GM12878 (cell line): Measurements from ENCODE around the gene ATRN. TPM values are rescaled to one million over a fixed set of nuclear protein-coding genes. Genes with fewer than 3 reads are reported as not detected.

Experiments
- ATAC-seq: fragments of 200-7000 bp; cut with Tn5 transposase; 3 replicates; pipeline ENCODE4 v1.9.1; 2020; ENCODE audit warnings: mild to moderate bottlenecking, moderate library complexity
- BruUV-seq: library from RNA; stranded (reverse); fragments of 400-500 nt; replicated peaks from 2 replicates; lab custom pipeline; 2021; lab: Mats Ljungman, UMichigan
- CTCF ChIA-PET: fragments of 300-600 bp; sonication (Branson Sonifier 250); formaldehyde crosslinking; extraction: SDS; loops from one replicate; lab custom pipeline; 2021; ENCODE audit warnings: inconsistent platforms; lab: Yijun Ruan, JAX
- POLR2A ChIA-PET: fragments of 350-600 bp; formaldehyde crosslinking; extraction: SDS; loops from one replicate; lab custom pipeline; 2021; ENCODE audit warnings: inconsistent platforms; lab: Charles Lee
- RAD21 ChIA-PET: fragments of 300-600 bp; sonication (Branson Sonifier 250); formaldehyde crosslinking; loops from one replicate; lab custom pipeline; 2023; ENCODE audit warnings: antibody characterized with exemption; ENCODE audit not compliant: unreplicated experiment; lab: Charles Lee
- SMC1A ChIA-PET: fragments of 300-600 bp; sonication (Branson Sonifier 250); formaldehyde crosslinking; loops from one replicate; lab custom pipeline; 2023; ENCODE audit not compliant: unreplicated experiment, uncharacterized antibody; lab: Charles Lee
- DNase-seq: peaks from one replicate; pipeline ENCODE4 v3.0.0-alpha.2; 2011; ENCODE audit warnings: low read depth, low spot score
- FAIRE-seq: peaks from 3 replicates; lab custom pipeline; 2011; peaks lifted over from hg19 to GRCh38; lab: Jason Lieb, UNC
- H2AFZ ChIP-seq: 2 replicates; pipeline ENCODE4 v1.6.0; 2011; ENCODE audit warnings: low read depth, low read length, control low read depth; ENCODE audit not compliant: control insufficient read depth
- H3K27ac ChIP-seq: 2 replicates; pipeline ENCODE4 v1.5.1; 2011; ENCODE audit warnings: control low read depth; ENCODE audit not compliant: control insufficient read depth, insufficient read depth
- H3K27me3 ChIP-seq, 2 experiments: replicated peaks in 1 of 2; 2 replicates each; pipeline versions ENCODE4 v1.6.0 to v1.6.1; 2011; ENCODE audit warnings: low read length in 1 of 2; ENCODE audit not compliant: control insufficient read depth in 2 of 2, insufficient read depth in 2 of 2
- H3K36me3 ChIP-seq, 2 experiments: 2 replicates each; pipeline ENCODE4 v1.5.1; 2011; ENCODE audit warnings: low read length in 1 of 2; ENCODE audit not compliant: control insufficient read depth in 2 of 2, insufficient read depth in 2 of 2
- H3K4me1 ChIP-seq: 2 replicates; pipeline ENCODE4 v1.6.1; 2011; ENCODE audit warnings: mild to moderate bottlenecking, low read length, moderate library complexity, mixed read lengths; ENCODE audit not compliant: control insufficient read depth, insufficient read depth
- H3K4me2 ChIP-seq: 2 replicates; pipeline ENCODE4 v1.6.0; 2011; ENCODE audit warnings: control low read depth; ENCODE audit not compliant: control insufficient read depth, insufficient read depth
- H3K4me3 ChIP-seq: fragments of 200-600 bp; sonication (generic); 2 replicates; pipeline ENCODE4 v1.5.1; 2016
- H3K79me2 ChIP-seq: 2 replicates; pipeline ENCODE4 v1.6.0; 2011; ENCODE audit warnings: low read length; ENCODE audit not compliant: control insufficient read depth, insufficient read depth
- H3K9ac ChIP-seq: 2 replicates; pipeline ENCODE4 v1.8.0; 2011; ENCODE audit warnings: low read length, control low read depth, mixed read lengths; ENCODE audit not compliant: control insufficient read depth, insufficient read depth
- H3K9me3 ChIP-seq: replicated peaks from 3 replicates; pipeline ENCODE4 v1.5.1; 2011; ENCODE audit warnings: mild to moderate bottlenecking, low read length; ENCODE audit not compliant: control insufficient read depth, insufficient read depth
- H4K20me1 ChIP-seq: 2 replicates; pipeline ENCODE4 v1.6.0; 2011; ENCODE audit not compliant: control insufficient read depth, insufficient read depth
- ATF2 ChIP-seq: IDR thresholded peaks from 2 replicates; pipeline ENCODE4 v1.6.1; 2012; ENCODE audit warnings: low read length, inconsistent platforms
- BMI1 ChIP-seq: fragments of 450-650 bp; IDR thresholded peaks from 2 replicates; pipeline ENCODE4 v1.6.1; 2016; ENCODE audit warnings: mild to moderate bottlenecking, moderate library complexity, borderline replicate concordance
- E2F8 ChIP-seq: fragments of 450-650 bp; IDR thresholded peaks from 2 replicates; pipeline ENCODE4 v1.6.1; 2018; ENCODE audit warnings: mild to moderate bottlenecking, low read depth, moderate library complexity; ENCODE audit not compliant: partially characterized antibody
- EED ChIP-seq: sonication (generic); IDR thresholded peaks from 2 replicates; pipeline ENCODE4 v1.6.1; 2016; ENCODE audit warnings: antibody characterized with exemption, low read depth
- ELK1 ChIP-seq: IDR thresholded peaks from 2 replicates; pipeline ENCODE4 v1.6.1; 2012; ENCODE audit warnings: low read depth, low read length, improper control_type of control experiment
- FOS ChIP-seq: IDR thresholded peaks from 3 replicates; pipeline ENCODE4 v1.6.1; 2011; ENCODE audit warnings: borderline replicate concordance; ENCODE audit not compliant: insufficient read length; ENCODE audit errors: extremely low read depth
- GABPA ChIP-seq: IDR thresholded peaks from 2 replicates; pipeline ENCODE4 v1.6.1; 2014; ENCODE audit warnings: antibody characterized with exemption, low read depth, mild to moderate bottlenecking, inconsistent platforms
- IKZF1 ChIP-seq: fragments of 450-650 bp; conservative IDR thresholded peaks from 2 replicates; pipeline ENCODE4 v1.6.1; 2017; ENCODE audit warnings: antibody characterized with exemption, mild to moderate bottlenecking
- KAT2A ChIP-seq: conservative IDR thresholded peaks from 2 replicates; pipeline ENCODE4 v1.6.1; 2011; ENCODE audit warnings: low read depth, low read length; ENCODE audit not compliant: control insufficient read depth
- LARP7 ChIP-seq: fragments of 450-650 bp; IDR thresholded peaks from 2 replicates; pipeline ENCODE4 v1.6.1; 2017; ENCODE audit warnings: mild to moderate bottlenecking
- NFYB ChIP-seq: IDR thresholded peaks from 2 replicates; pipeline ENCODE4 v1.6.1; 2011; ENCODE audit warnings: low read depth, mild to moderate bottlenecking, low read length, improper control_type of control experiment, moderate library complexity; ENCODE audit not compliant: insufficient read depth
- NRF1 ChIP-seq: conservative IDR thresholded peaks from 2 replicates; pipeline ENCODE4 v1.6.1; 2011; ENCODE audit warnings: mild to moderate bottlenecking, low read depth, low read length, improper control_type of control experiment
- PAX8 ChIP-seq: fragments of 450-650 bp; IDR thresholded peaks from 2 replicates; pipeline ENCODE4 v1.6.1; 2017; ENCODE audit warnings: mild to moderate bottlenecking, moderate library complexity
- SIN3A ChIP-seq: IDR thresholded peaks from 2 replicates; pipeline ENCODE4 v1.6.1; 2012; ENCODE audit warnings: low read depth, low read length, improper control_type of control experiment
- SUZ12 ChIP-seq: fragments of 200-600 bp; sonication (generic); IDR thresholded peaks from one replicate; pipeline ENCODE4 v1.6.1; 2018; ENCODE audit warnings: antibody characterized with exemption, mild to moderate bottlenecking; ENCODE audit not compliant: unreplicated experiment
- TARDBP ChIP-seq: IDR thresholded peaks from 2 replicates; pipeline ENCODE4 v1.6.1; 2016; ENCODE audit warnings: borderline replicate concordance
- WRNIP1 ChIP-seq: IDR thresholded peaks from 2 replicates; pipeline ENCODE4 v1.6.1; 2011; ENCODE audit warnings: low read depth, low read length, improper control_type of control experiment, borderline replicate concordance
- ZSCAN29 ChIP-seq: fragments of 450-650 bp; IDR thresholded peaks from 2 replicates; pipeline ENCODE4 v1.6.1; 2017; ENCODE audit warnings: mild to moderate bottlenecking, moderate library complexity
- WGBS: methylation state at CpG from one replicate; pipeline ENCODE4 v1.1.6; 2016; ENCODE audit warnings: low lambda C conversion rate; ENCODE audit not compliant: insufficient replicate concordance, insufficient coverage; ENCODE audit errors: missing lambda C conversion rate; 5-methylcytosine and 5-hydroxymethylcytosine counted together
- in situ Hi-C: fragments of 300-500 bp; cut with MboI; formaldehyde crosslinking; loops from 9 replicates; pipeline ENCODE4 v1.14.3; 2018; ENCODE audit warnings: mixed read lengths
- intact Hi-C: fragments of 100-400 bp; cut with micrococcal nuclease; formaldehyde crosslinking; loops from one replicate; pipeline ENCODE4 v1.14.2; 2022; ENCODE audit not compliant: unreplicated experiment
- polyA plus RNA-seq, 11 experiments: library from polyadenylated mRNA; depleted of rRNA in 4 of 11; unstranded in 6 of 11; stranded (reverse) in 5 of 11; fragments of >200 nt; fragmentation: Nextera tagmentation in 4 of 11; fragmentation: Illumina TruSeq in 1 of 11; extraction: Ambion mirVana in 4 of 11; extraction: Trizol in 1 of 11; gene quantifications; 1 replicate in 1 of 11; 2 replicates in 10 of 11; pipeline versions ENCODE4 v1.2.1 to v1.2.3, GENCODE V29; 2011 to 2016; ENCODE audit warnings: inconsistent platforms in 2 of 11, missing spikeins in 2 of 11, low read depth in 1 of 11
- total RNA-seq, 4 experiments: library from RNA; depleted of rRNA in 3 of 4; stranded (reverse); fragments of >200 nt in 3 of 4; fragmentation: Illumina TruSeq in 1 of 4; extraction: Trizol in 1 of 4; gene quantifications; 2 replicates each; pipeline versions ENCODE4 v1.2.1 to v1.2.3, GENCODE V29; 2013 to 2021

The ATRN gene
- total and polyA plus RNA-seq, 10 of the 15 experiments (the other 5 are each of a cell fraction or from before 2014, with no cell fraction given): 0.71 to 11.6 (median 6.9) TPM

- no peak for DNase-seq
- Histone ChIP-seq H3K4me1 (peaks cover 38% of the 10 kb centered on the region), H3K9ac (no peak overlapping the region), H3K9me3 (no peaks in the 10 kb centered on the region), H3K27ac (no peak overlapping the region), H4K20me1 (peaks cover 5% of the 10 kb centered on the region; the same call in 1 of the 2 replicates), H3K4me2 (no peak overlapping the region), H3K36me3 (no peaks in the 10 kb centered on the region), H3K4me3 (no peak overlapping the region), H2AFZ (no peak overlapping the region), H3K27me3 (peaks cover 6 to 11% of the 10 kb centered on the region in 2 experiments; a peak in 3 of 4 replicates), H3K79me2 (no peaks in the 10 kb centered on the region)
- ChIA-PET RAD21 (no interaction called here), SMC1A (no interaction called here), POLR2A (no interaction called here), CTCF (no interaction called here)
- in situ Hi-C loops (no loop called here), intact Hi-C loops (no loop called here)
- no peak for FAIRE-seq
- no peak for ATAC-seq
- no TSS peak for BruUV-seq
- 44% methylated on average over 12 of the region's 12 CpGs for WGBS
- TF ChIP-seq GABPA (no peak), ZSCAN29 (no peak), ATF2 (no peak), PAX8 (no peak), KAT2A (no peak), FOS (no peak), LARP7 (no peak), TARDBP (no peak), SUZ12 (no peak), WRNIP1 (no peak), NRF1 (no peak), BMI1 (no peak), E2F8 (no peak), NFYB (no peak), IKZF1 (no peak), SIN3A (no peak), ELK1 (no peak), EED (no peak)
Measured at GRCh38 chr20:3661814-3662665, 191.2 kb downstream of the ATRN start.
